ENCODE measurements around the gene SLX4IP.
A peak's percentile ranks its signal among the peaks of the same experiment; 100 is the strongest.
"Not testable (repeated sequence)": the region's sequence is repeated elsewhere in the genome, so short reads cannot be mapped to it uniquely, and the experiment has no call there.

SLX4IP gene

DNA sequence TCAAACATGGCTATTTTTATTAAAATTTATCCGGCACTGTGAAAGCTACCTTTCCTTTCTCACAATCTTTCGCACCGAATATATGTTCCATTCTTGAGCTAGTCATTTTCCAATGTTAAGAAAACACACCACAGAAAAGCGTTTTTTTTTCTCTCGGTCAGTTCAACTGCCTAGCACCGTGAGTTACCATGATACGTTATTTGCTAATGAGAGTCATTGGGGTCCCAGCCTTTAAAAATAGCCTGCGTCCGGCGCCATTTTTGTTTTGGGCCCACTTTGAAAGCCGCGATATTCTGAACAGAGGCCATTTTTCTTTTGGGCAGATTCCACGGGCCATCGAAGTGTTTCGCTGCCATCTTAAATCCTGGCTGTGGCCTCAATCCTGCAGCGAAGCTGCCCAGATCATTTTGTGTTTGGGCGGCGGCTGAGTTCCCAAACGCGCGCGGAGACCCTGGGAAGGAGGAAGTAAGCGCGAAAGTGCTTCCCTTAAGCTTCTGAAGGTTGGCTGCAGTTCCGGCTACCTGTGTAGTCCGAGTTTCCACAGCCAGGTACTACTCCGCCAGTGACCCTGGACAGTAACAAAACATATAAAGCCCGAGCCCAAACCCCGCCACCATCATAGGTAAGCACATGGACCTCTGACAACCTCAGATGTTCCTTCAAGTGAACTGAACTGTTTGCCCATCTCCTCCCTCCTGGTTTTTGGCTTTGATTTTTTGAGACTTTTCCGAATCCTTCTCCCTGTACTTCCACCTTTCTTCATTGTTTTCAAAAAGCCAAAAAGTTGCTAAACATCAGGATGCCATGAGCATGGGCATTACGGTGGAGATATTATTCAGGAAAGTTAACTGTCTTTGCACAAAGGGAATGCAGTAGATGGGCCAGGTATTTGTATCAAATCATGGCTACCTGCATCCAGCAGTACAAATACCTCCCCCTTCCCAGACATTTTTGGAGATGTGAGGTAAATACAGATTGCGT lies at the start of gene SLX4IP:
Gene SLX4IP, plus strand, starts transcription at position 474 of the 981 bp plus-strand sequence. CDS start 22,900 bp downstream, outside the sequence.
- DNase-seq = peak; percentile 62 to 73

DNA sequence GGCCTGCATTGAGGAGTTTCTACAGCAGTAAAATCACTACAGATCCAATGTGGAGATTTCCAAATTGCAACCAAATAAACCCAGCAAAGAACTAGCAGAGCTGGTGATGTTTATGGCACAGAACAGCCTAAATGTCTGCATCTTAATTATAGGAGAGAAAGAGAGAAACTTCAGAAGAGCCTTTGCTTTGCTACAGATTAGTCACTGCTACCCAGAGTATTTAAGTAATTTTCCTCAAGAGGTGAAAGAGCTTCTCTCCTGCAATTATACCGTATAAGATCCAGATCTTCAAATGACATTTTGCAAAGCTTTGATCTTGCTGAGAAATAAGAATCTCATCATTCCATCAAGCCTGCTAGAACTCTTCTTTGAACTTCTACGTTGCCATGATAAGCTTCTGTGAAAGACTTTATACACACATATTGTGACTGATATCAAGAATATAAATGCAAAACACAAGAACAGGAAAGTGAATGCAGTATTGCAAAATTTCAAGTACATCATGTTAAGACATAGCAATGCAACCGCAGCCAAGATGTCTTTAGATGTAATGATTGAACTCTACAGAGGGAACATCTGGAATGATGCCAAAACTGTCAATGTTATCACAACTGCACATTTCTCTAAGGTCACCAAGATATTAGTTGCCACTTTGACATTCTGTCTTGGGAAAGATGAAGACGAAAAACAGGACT lies 49.1 kb upstream of the SLX4IP start:
- no peak for DNase-seq

DNA sequence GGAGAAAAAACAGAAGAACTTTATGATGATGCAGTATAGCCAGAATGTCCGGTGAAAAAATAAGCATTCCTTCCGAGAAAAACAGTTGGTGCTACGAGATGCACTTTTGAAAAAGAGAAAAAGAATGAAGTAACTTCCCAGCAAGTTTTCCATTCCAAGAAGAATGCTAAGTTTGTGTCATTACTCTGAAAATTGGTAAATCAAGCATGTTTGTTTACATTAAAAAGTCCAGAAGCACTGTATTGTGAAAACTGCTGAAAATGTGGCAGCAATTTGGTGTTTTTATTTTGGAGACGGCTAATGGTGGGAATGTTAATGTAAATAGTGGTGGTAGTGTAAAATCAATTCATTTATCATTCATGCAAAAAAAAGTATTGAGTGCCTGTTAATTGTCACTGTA lies 47.4 kb upstream of the SLX4IP start:
- DNase-seq = no peak

DNA sequence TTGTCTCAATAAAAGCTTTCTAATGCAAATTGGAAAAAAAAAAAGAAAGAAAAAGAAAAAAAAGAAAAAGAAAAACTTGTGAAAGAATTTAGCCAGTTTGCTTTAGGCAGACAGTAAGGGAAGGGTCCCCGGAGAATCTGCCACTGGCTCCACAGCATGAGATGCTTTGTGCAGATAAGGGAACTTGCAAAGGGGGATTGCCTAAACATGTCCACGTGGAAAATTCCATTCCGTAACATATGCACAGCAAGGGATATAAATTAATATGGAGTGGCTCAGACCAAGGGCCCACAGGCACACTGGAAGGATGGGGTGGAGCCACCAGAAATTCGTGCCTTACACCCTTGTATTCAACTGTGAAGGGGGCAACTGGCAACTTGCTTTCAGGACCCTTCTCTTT lies 46.5 kb upstream of the SLX4IP start:
- no peak for DNase-seq

DNA sequence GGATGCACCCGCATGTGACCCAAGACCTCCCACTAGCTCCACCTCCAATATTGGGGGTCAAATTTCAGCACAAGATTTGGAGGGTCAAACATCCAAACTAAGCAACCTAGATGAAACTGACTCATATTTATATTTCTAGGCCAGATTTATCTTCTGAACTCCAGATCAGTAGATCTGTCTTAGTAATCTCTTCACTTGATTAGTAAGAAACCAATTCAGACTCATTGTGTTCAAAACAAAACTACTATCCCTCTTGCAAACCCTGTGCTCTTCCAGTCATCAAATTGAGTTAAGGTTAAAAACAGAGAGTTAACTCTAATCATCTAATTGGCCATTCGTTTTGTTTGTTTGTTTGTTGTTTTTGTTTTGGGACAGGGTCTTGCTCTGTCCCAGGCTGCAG lies 44.4 kb upstream of the SLX4IP start:
- DNase-seq = no peak

DNA sequence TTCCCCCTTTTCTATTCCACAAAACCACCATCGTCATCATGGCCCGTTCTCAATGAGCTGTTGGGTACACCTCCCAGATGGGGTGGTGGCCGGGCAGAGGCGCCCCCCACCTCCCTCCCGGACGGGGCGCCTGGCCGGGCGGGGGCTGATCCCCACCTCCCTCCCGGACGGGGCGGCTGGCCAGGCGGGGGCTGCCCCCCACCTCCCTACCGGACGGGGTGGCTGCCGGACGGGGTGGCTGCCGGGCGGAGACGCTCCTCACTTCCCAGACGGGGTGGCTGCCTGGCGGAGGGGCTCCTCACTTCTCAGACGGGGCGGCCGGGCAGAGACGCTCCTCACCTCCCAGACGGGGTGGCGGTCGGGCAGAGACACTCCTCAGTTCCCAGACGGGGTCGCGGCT lies 40.4 kb upstream of the SLX4IP start:
- DNase-seq = not testable (repeated sequence)

DNA sequence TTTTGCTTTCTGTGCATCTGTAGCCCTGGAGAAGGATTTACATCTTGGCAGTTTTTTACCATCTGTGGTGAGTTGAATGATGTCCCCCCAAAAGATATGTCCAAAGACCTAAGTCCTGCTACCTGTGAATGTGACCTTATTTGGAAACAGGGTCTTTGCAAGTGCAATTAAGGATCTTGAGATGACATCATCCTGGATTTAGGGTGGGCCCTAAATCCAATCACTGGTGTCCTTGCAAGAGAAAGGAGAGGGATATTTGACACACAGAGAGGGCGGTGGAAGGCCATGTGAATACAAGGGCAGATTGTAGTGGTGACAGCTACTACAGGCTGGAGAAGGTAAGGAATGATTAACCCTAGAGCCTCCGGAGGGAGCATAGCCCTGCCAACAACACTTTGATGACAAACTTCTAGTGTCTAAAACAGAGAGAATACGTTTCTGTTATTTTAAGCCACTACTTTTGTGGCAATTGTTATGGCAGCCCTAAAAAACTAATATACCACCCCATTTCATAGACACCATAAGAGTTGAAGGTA lies 36.2 kb upstream of the SLX4IP start:
- DNase-seq = no peak

DNA sequence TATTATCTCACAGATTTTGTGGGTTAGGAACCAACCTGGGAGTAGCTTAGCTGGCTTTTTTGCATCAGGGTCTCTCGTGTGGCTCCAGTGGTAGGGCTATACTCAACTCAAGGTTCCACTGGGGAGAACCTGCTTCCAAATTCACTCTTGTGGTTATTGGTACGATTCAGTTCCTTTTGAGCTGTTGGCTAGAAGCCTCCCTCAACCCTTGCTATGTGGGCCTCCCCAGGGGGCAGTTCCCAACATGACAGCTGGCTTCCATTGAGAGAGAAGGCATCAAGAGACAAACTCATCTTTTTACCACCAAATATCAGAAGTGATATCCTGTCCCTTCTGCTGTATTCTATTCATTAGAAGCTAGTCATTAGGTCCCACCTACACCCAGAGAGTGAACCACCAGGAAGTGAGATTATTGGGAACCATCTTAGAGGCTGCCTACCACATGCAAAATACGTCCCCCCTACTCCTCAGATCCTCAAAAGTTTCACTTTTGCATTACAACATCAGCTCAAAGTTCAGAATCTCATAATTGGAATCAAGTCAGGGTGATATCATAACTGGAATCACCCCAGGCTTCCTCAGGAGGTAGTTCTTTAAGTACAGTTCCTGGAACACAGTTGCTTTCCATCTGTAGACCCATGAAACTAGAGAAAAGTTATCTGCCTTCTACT lies 32.0 kb upstream of the SLX4IP start:
- no peak for DNase-seq

DNA sequence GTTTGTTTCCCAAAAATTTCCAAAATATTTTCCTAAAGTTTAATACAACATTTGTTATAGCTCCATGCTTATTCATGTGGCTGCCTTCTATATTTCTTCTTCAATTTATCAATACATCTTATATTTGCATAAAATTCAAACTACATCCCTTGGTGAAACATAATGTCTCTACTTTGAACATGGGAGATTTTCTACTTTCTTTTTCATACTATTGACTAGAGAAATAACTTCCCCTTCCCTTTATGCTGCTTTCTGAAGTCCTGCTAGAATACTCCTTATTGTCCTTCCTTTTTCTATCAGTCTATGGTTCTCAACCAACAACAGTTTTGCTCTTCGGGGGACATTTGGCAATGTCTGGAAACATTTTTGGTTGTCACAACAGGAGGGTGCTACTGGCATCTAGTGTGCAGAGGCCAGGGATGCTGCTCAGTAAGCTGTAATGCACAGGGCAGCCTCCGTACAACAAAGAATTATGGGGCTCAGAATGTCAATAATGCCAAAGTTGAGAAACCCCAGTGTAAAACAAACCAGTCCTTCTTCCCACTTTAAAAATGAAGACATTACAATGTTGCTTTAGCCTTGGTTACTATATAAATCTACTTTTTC lies 31.0 kb upstream of the SLX4IP start:
- DNase-seq = no peak

DNA sequence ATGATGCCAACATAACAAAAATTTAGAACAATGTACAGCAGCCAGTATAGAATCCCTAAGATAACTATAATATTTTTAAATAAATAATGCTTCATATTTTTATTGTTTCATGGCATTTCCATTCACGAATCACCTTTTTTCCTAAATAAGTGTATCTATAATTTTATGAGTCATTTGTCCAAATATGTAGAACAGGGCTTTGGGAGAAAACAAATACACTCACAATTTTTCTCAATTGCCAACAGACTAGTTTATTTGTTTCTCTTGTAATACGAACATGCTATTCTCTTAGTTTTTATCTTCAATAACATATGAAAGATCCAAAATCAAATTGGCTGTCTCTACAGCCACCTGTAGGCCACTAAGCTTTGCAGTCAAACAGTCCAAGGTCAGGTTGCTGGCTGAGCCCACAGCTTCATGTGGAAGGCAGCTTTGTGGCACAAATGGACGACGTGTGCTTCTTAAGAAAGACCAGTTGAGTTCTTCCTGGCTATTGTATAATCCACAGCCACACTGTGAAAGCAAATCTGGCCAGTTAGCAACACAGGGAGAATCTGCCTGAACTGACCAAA lies 30.1 kb upstream of the SLX4IP start:
- DNase-seq = no peak

DNA sequence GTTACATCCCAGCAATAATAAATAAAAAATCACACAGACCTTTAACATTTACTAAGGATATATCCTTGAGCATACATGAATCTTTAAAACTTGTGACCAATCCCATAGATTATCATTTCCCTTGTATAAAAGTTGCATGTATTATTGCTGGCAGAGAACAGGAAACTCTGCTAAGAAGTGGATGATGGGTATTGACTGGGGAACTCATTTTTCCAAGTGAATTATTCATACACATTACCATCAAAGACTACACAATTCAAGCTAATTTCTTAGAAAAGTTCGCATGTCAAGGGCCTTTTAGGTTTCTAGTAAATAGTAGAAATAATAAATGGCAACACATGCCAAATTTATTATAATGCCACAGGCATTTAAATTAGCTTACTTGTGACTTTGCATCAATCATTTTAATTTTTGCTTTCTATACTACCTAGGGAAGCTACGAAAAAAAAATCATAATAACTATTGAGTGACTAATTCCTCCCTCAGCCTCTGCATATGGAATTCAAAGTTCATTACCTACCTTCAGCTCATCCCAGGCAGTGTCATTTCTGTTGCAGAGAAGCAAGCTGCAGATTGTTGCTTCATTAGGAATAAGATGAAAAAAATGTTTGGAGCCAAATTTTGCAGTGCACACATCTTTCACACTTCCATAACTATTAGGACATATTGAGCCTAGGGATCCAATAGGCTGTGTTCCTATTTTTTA lies 26.8 kb upstream of the SLX4IP start:
- DNase-seq = no peak

DNA sequence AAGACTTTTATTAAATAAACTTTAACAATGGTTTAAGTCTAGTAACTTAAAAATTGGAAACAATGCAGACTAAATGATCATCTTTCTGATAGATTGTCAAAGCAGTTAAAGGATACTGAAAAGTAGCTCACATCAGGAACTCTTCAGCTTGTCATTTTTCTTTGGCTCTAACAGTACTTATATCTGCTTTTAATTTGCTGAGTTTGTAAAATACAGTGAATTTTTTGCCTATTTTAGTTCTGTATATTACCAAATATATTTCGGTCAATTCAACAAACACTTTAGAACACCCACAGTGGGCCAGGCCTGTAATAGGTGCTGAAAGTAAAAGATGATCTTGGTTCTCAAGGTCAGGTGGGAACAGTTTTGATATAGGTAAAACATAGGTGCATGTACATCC lies 23.4 kb upstream of the SLX4IP start:
- no peak for DNase-seq

DNA sequence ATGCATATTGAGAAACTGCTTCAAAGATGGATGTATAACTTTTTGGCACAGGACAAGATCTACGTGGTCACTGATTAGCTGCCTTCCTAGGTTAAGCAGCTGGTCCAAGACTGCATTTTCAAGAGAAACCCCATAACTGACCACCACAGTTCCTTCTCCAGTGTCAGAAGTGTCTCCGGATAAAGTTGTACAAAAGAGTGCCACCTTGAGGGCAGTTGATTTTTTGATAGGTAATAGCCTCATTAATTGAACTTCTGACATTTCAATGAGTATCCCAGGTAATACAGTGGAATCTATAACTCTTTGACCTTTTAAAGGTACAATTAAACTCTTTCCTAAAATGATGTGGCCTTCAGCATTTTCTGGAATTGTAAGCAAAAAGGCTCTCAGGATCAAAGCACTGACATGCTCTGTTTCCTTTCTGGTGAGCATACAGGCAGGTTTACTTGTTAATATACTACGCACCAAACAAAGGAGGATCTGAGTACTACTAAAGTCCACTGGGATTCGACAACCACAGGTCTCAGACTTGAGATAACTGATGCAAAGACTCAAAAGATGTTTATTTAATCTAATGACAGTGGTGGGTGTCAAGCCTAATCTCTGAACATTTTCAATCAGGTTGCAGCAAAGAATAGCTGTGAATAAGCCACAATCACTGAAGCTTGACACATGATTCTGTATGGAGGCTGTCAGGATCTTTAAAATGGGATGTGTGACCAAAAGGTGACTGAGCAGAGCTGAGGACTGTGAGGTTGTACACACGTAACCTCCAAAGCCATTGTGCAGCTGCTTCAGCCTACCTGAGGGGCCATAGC lies 22.3 kb upstream of the SLX4IP start:
- no peak for DNase-seq

DNA sequence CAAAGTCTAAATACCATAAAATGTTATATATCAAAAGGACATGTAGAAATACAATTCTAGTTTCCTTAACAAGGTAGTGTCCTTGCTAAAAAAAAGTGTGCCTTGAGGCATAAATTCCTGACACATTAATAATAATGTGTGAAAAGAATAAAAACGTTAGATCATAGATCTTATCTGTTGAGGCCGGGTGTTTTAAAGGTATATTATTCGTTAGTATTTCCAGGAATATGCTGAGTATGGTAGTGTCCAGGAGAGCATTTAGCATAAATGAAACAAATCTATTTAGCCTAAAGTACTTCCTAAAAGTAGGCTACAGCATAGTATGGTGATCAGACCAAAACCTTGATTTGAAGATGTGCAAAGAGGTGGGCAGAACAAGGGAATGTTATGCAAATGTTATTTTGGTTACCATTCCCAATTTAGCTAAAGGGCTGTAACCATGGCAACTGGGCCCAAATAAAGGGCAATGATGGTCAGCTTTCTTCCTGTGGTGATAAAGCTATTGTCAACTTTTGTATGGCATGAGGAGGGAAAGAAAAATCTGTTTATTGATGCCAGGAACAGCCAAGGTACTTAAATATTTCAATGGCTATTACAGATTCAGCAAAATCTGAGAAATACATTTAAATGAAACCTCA lies 20.0 kb upstream of the SLX4IP start:
- no peak for DNase-seq

DNA sequence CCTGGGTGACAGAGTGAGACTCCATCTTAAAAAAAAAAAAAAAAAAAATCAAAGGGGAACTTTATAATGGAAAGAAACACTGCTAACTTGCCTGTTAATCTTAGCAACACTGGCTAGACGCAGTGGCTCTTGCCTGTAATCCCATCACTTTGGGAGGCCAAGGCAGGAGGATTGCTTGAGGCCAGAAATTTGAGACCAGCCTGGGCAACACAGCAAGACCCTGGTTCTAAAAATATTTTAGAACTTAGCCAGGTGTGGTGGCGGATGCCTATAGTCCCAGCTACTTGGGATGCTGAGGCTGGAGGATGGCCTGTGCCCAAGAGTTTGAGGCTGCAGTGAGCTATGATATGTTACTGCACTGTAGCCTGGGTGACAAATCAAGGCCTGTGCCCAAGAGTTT lies 17.9 kb upstream of the SLX4IP start:
- not testable (repeated sequence) for DNase-seq

DNA sequence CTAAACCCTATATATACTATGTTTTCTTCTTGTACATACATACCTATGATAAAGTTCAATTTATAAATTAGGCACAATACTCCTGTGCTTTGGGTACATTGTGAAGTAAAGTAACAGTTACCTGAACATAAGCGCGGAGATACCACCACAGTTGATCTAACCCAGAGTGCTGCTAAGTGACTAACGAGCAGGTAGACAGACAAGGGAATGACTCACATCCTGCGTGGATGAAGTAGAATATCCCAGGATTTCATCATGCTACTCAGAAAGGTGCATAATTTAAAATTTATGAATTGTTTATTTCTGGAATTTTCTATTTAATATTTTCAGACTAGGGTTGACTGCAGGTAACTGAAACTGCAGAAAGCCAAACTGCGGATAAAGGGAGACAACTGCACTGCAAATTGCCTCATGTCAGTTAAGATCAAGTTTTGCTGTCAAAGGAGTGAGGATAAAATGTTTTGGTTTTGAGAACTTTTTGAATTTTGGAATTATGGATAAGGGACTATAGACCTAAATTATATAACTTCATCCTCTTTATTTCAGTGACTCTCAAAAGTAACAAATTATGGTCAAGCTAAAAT lies 15.5 kb upstream of the SLX4IP start:
- no peak for DNase-seq

DNA sequence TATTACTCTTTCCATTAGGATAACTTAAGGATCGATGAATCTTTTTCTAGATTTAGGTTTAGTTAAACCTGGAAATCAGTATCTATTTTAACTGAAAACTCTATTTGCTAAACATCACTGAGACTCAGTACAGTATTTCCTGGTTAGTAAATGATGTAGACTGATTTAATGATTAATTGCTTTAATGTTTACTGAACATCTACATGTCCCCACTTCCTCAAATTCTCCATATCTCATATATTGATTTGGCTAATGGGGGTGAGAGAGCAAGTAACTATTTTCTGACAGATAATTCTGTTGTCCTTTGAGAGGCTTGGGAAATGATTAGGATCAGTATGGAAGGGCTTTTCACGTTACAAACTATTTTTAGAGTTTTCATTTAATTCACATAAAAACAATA lies 11.4 kb upstream of the SLX4IP start:
- DNase-seq = no peak

DNA sequence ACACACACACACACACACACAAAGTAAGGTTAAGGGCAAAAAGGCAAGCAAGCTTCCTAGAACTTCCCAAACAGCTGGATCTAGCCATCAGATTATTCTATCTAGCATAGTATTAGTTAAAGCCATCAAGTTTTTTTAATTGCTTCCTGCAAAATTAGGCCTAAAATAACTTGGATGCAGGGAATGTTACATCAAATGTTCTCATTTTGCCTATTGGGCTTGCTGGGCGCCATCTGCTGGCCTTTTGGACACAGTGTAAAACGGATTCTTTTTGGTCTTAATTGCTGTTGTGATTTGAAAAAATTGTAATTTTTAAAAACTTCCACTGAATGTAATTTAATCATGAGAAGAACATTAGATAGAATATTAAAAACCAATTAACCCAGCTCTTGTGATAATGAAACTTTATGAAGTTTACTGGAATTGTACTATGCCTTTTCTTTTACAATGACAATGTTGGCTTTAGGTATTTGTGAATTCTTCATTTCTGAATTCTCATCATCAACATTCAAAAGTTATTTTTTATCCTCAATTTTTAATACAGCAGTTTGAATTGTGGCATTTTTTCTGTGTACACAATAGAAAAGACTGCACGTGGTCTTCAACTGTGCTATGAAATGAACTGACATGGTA lies 7.9 kb upstream of the SLX4IP start:
- DNase-seq = peak; percentile 13 to 33

DNA sequence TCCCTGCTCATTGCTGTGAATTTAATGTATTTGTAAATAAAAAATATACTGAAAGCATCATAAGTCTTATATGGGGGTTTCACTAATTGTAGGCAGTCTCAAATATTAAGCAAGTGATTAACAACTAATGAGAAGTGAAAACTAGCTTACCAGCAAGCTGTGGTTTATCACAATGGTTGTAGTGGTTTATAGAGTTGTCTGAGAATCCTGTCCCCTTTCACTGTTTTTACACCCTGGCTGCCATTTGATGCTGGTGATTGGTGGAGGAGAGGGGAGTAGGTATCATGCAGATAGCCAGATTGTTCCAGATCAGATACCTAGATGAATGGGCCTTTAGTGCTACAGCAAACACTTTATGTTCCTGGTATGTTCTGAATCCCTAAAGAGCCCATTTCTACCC lies 7.1 kb upstream of the SLX4IP start:
- DNase-seq = no peak
